Nephron progenitor cell (in vitro differentiated cells): ENCODE measurements around the gene EXOC4.
"Not testable (repeated sequence)": the region's sequence is repeated elsewhere in the genome, so short reads cannot be mapped to it uniquely, and the experiment has no call there.

Source experiments
- DNase-seq: peaks from one replicate; pipeline ENCODE4 v3.0.0; 2021
- H3K27ac Mint-ChIP-seq: 2 replicates; pipeline ENCODE4 v1.8.0; 2021; ENCODE audit warnings: mild to moderate bottlenecking, moderate library complexity, mixed read lengths
- H3K27me3 Mint-ChIP-seq: 2 replicates; pipeline ENCODE4 v1.8.0; 2021; ENCODE audit warnings: mild to moderate bottlenecking, low read depth, mixed read lengths; ENCODE audit not compliant: poor library complexity
- H3K36me3 Mint-ChIP-seq: 2 replicates; pipeline ENCODE4 v1.8.0; 2021; ENCODE audit warnings: low read depth, mixed read lengths
- H3K4me1 Mint-ChIP-seq: 2 replicates; pipeline ENCODE4 v1.8.0; 2021; ENCODE audit warnings: mixed read lengths
- H3K4me3 Mint-ChIP-seq: 2 replicates; pipeline ENCODE4 v1.8.0; 2021; ENCODE audit warnings: mild to moderate bottlenecking, moderate library complexity, mixed read lengths
- H3K9me3 Mint-ChIP-seq: 2 replicates; pipeline ENCODE4 v1.8.0; 2021; ENCODE audit warnings: mild to moderate bottlenecking, moderate library complexity, mixed read lengths
- CTCF ChIP-seq: fragments of 200-600 bp; sonication (generic); IDR thresholded peaks from 2 replicates; pipeline ENCODE4 v1.5.0; 2021; ENCODE audit warnings: antibody characterized with exemption

Gene EXOC4

GRCh38 chr7:134068670-134069069 lies 815.8 kb downstream of the EXOC4 start:
- Mint-ChIP-seq H3K4me3 (no peak overlapping the region), H3K4me1 (no peaks in the 10 kb centered on the region), H3K9me3 (no peaks in the 10 kb centered on the region)

DNA sequence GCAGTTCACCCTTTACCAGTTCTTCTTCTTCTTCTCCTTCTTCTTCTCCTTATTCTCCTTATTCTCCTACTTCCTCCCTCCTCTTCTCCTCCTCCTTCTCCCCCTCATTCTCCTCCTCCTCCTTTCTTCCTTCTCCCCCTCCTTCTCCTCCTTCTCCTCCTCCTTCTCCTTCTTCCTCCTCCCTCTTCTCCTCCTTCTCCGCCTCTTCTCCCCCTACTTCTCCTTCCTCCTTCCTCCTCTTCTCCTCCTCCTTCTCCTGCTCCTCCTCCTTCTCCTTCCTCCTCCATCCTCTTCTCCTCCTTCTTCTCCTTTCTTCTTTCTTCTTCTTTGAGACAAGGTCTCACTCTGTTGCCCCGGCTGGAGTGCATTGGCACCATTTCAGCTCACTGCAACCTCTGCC lies 816.3 kb downstream of the EXOC4 start:
- no peak for TF ChIP-seq CTCF
- DNase-seq, result no peak
- Mint-ChIP-seq H3K4me1 (no peaks in the 10 kb centered on the region), H3K27me3 (no peaks in the 10 kb centered on the region), H3K27ac (peak overlapping the region; percentile 75), H3K36me3 (peaks cover 38% of the 10 kb centered on the region), H3K4me3 (no peak overlapping the region), H3K9me3 (no peaks in the 10 kb centered on the region)

More at GRCh38 chr7:134068670-134069069, 815.8 kb downstream of the EXOC4 start:
- TF ChIP-seq CTCF, result no peak
- Mint-ChIP-seq H3K27me3 (no peaks in the 10 kb centered on the region), H3K27ac (peak overlapping the region; percentile 75), H3K36me3 (peaks cover 35% of the 10 kb centered on the region)
- no peak for DNase-seq

DNA sequence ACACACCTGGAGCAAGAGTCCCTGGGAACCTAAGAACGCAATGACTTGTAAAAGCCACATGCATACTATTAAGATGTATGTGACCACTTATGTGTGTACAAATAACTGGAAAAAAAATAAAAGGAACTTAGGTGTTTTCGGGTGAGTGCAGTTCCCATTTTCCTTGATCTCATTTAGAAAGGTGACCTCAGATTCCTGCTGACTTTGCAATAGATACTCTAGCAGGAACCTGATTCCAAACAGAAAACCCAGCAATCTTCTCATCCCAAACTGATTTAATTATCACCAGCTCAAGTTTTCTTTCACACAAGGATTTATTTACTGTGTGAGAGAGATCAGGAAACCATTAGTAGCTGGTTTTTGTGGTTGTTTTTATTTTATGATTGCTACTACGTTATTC lies 817.8 kb downstream of the EXOC4 start:
- Mint-ChIP-seq H3K27me3 (no peaks in the 10 kb centered on the region), H3K36me3 (peaks cover 39% of the 10 kb centered on the region), H3K4me3 (no peak overlapping the region), H3K27ac (no peak overlapping the region), H3K4me1 (no peaks in the 10 kb centered on the region), H3K9me3 (peaks cover 2% of the 10 kb centered on the region)
- no peak for DNase-seq
- TF ChIP-seq CTCF, result no peak

DNA sequence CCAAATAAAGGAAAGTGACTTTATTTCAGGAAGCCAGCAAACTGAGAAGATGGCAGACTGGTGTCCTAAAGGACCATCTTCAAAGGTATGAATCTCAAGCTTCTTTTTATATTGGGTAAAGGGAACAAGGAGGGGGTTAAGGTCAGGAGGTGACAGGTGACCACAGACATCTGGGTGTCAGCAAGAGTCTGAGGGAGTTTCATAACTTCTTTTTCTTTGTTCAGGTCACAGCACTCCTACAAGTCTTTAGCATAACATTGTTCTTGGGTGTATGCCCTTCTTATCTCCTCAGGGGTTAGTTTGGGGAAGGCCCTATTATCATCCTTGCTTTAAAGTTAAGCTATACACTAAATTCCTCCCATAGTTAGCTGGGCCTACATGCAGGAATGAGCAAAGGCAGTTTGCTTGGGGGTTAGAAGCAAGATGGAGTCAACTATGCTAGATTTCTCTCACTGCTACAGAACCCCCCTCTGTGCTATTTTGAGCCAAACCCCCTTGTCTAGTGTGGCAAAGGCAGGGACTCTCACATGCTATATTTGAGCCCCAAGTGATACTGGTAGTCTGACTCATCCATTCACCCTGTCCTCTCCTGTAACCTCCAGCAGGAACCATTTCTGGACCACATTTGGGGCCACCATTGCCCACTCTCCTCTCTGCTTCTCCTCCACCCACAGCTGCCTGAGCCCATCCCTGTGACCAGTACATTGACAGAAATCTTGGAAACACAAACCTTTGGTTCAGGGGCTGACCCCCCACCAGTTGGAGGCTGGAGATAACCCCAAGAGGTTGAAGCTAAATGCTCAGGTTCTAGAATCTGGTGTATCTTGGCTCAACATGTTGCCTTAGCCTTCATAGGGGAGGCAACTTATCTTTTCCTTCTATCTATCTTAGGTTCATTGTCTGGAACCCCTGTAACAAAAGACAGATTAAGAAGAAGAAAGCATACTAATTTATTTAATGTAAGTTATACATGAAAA lies 818.8 kb downstream of the EXOC4 start:
- H3K27me3 Mint-ChIP-seq, result no peaks in the 10 kb centered on the region
- peaks cover 35% of the 10 kb centered on the region for H3K36me3 Mint-ChIP-seq
- no peak for TF ChIP-seq CTCF
- H3K4me1 Mint-ChIP-seq, result no peaks in the 10 kb centered on the region
- no peak for DNase-seq
- H3K4me3 Mint-ChIP-seq, result no peak overlapping the region
- no peak overlapping the region for H3K27ac Mint-ChIP-seq
- H3K9me3 Mint-ChIP-seq, result peaks cover 8% of the 10 kb centered on the region

- DNase-seq, result no peak
- Mint-ChIP-seq H3K9me3 (peaks cover 10% of the 10 kb centered on the region), H3K36me3 (peaks cover 32% of the 10 kb centered on the region), H3K27ac (no peak overlapping the region), H3K4me3 (no peak overlapping the region), H3K4me1 (no peaks in the 10 kb centered on the region), H3K27me3 (no peaks in the 10 kb centered on the region)
- TF ChIP-seq CTCF, result no peak
Observed at GRCh38 chr7:134073276-134073675, 820.4 kb downstream of the EXOC4 start.

DNA sequence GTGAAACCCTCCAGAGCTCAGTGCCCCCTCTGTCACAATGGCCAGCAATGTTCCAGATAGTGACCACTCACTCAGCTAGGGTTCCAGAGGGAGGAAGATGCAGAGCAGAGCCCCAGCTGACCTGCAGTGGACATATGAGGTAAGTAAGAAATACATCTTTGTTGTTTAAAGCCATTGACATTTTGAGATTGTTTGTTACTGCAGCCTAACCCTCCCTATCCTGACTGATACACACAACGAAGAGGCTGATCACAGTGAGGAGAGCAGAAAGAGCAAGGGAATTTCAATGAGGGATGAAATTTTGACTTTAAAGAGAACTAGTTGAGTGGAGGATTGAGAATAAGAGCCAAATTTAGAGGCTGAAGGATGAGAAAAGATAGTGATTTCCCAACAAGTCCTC lies 822.9 kb downstream of the EXOC4 start:
- H3K27me3 Mint-ChIP-seq, result no peaks in the 10 kb centered on the region
- H3K27ac Mint-ChIP-seq, result no peak overlapping the region
- no peak overlapping the region for H3K4me3 Mint-ChIP-seq
- H3K9me3 Mint-ChIP-seq, result peaks cover 10% of the 10 kb centered on the region
- TF ChIP-seq CTCF, result no peak
- no peaks in the 10 kb centered on the region for H3K4me1 Mint-ChIP-seq
- H3K36me3 Mint-ChIP-seq, result peaks cover 29% of the 10 kb centered on the region
- DNase-seq, result no peak

- H3K27ac Mint-ChIP-seq, H3K4me1 Mint-ChIP-seq, H3K4me3 Mint-ChIP-seq, DNase-seq, H3K27me3 Mint-ChIP-seq: not testable (repeated sequence)
- H3K9me3 Mint-ChIP-seq, result peaks cover 14% of the 10 kb centered on the region
- peaks cover 32% of the 10 kb centered on the region for H3K36me3 Mint-ChIP-seq
Observed at GRCh38 chr7:134077560-134077959, 824.7 kb downstream of the EXOC4 start.
